ENCODE results near the gene LGALS12. TPM values are rescaled to one million over a fixed set of nuclear protein-coding genes. Genes with fewer than 3 reads are reported as not detected.
A peak's percentile ranks its signal among the peaks of the same experiment; 100 is the strongest.
"Not testable (repeated sequence)": the region's sequence is repeated elsewhere in the genome, so short reads cannot be mapped to it uniquely, and the experiment has no call there.

The LGALS12 gene
- total RNA-seq, 1 donor from 2014 or later = 0.68 TPM

GRCh38 chr11:63537293-63538101, 31.6 kb downstream of the LGALS12 start:
- H3K36me3 ChIP-seq = peaks cover 10% of the 10 kb centered on the region
- peak overlapping the region; percentile 65 for H3K4me3 ChIP-seq
- H3K4me1 ChIP-seq = peaks cover 47% of the 10 kb centered on the region
- TF ChIP-seq CTCF (IDR thresholded peaks at IDR 0.05) = peak; percentile 9
- intact Hi-C loops (cut with DNase I) = no loop called here
- ATAC-seq = peak; percentile 80 to 89
- DNase-seq = no peak
- no peaks in the 10 kb centered on the region for H3K27me3 ChIP-seq (ENCODE audit: low read depth)
- peak overlapping the region; percentile 88 for H3K27ac ChIP-seq
- H3K9me3 ChIP-seq = no peaks in the 10 kb centered on the region

GRCh38 chr11:63542506-63542905, 36.6 kb downstream of the LGALS12 start:
- H3K27me3 ChIP-seq (ENCODE audit: low read depth); intact Hi-C loops (cut with DNase I); H3K27ac ChIP-seq; DNase-seq; H3K9me3 ChIP-seq; H3K4me3 ChIP-seq: not testable (repeated sequence)
- H3K36me3 ChIP-seq = peaks cover 57% of the 10 kb centered on the region
- ATAC-seq = peak in 1 of 2 donors; percentile 44
- H3K4me1 ChIP-seq = peaks cover 38% of the 10 kb centered on the region

GRCh38 chr11:63543711-63544110, 37.8 kb downstream of the LGALS12 start:
- H3K36me3 ChIP-seq = peaks cover 57% of the 10 kb centered on the region
- no peak for TF ChIP-seq CTCF (IDR thresholded peaks at IDR 0.05)
- ATAC-seq (no peak), DNase-seq (no peak)
- no peak overlapping the region for H3K4me3 ChIP-seq
- intact Hi-C loops (cut with DNase I) = no loop called here
- no peaks in the 10 kb centered on the region for H3K9me3 ChIP-seq
- H3K27me3 ChIP-seq (ENCODE audit: low read depth) = no peaks in the 10 kb centered on the region
- H3K27ac ChIP-seq = no peak overlapping the region
- H3K4me1 ChIP-seq = peaks cover 26% of the 10 kb centered on the region

GRCh38 chr11:63547061-63547460, 41.2 kb downstream of the LGALS12 start:
- Histone ChIP-seq H3K27me3 (ENCODE audit: low read depth) (no peaks in the 10 kb centered on the region), H3K27ac (no peak overlapping the region), H3K36me3 (peaks cover 47% of the 10 kb centered on the region), H3K4me1 (peaks cover 12% of the 10 kb centered on the region), H3K9me3 (no peaks in the 10 kb centered on the region), H3K4me3 (no peak overlapping the region)
- TF ChIP-seq CTCF (IDR thresholded peaks at IDR 0.05) = no peak
- intact Hi-C loops (cut with DNase I) = no loop called here
- DNase-seq (no peak), ATAC-seq (no peak)

GRCh38 chr11:63548178-63548577, 42.3 kb downstream of the LGALS12 start:
- Histone ChIP-seq H3K4me1 (peaks cover 7% of the 10 kb centered on the region), H3K4me3 (no peak overlapping the region), H3K27ac (no peak overlapping the region), H3K36me3 (peaks cover 43% of the 10 kb centered on the region), H3K27me3 (ENCODE audit: low read depth) (no peaks in the 10 kb centered on the region), H3K9me3 (no peaks in the 10 kb centered on the region)
- no peak for TF ChIP-seq CTCF (IDR thresholded peaks at IDR 0.05)
- intact Hi-C loops (cut with DNase I) = no loop called here
- ATAC-seq = no peak
- DNase-seq = no peak

- Histone ChIP-seq H3K27me3 (ENCODE audit: low read depth) (no peaks in the 10 kb centered on the region), H3K36me3 (peaks cover 31% of the 10 kb centered on the region), H3K27ac (no peak overlapping the region), H3K4me1 (peaks cover 8% of the 10 kb centered on the region), H3K9me3 (no peaks in the 10 kb centered on the region), H3K4me3 (no peak overlapping the region)
- no peak for DNase-seq
- intact Hi-C loops (cut with DNase I) = no loop called here
- TF ChIP-seq CTCF (IDR thresholded peaks at IDR 0.05) = no peak
- ATAC-seq = no peak
Measured at GRCh38 chr11:63549411-63549810, 43.5 kb downstream of the LGALS12 start.

GRCh38 chr11:63550156-63550700, 44.3 kb downstream of the LGALS12 start:
- ATAC-seq; intact Hi-C loops (cut with DNase I); H3K27ac ChIP-seq; H3K27me3 ChIP-seq (ENCODE audit: low read depth); H3K9me3 ChIP-seq; H3K4me1 ChIP-seq; H3K4me3 ChIP-seq; DNase-seq: not testable (repeated sequence)
- peaks cover 23% of the 10 kb centered on the region for H3K36me3 ChIP-seq

Measured in lower lobe of right lung (tissue), 2 donors.